HG02759 (cell line): ENCODE results near the gene ZNF410.
A peak's percentile ranks its signal among the peaks of the same experiment; 100 is the strongest.
"Not testable (repeated sequence)": the region's sequence is repeated elsewhere in the genome, so short reads cannot be mapped to it uniquely, and the experiment has no call there.

ENCODE experiments used
- ATAC-seq: cut with Tn5 transposase; IDR thresholded peaks from one replicate; pipeline ENCODE4 v1.9.1; 2021; ENCODE audit warnings: mild to moderate bottlenecking, moderate library complexity; ENCODE audit not compliant: unreplicated experiment

ZNF410 gene

DNA sequence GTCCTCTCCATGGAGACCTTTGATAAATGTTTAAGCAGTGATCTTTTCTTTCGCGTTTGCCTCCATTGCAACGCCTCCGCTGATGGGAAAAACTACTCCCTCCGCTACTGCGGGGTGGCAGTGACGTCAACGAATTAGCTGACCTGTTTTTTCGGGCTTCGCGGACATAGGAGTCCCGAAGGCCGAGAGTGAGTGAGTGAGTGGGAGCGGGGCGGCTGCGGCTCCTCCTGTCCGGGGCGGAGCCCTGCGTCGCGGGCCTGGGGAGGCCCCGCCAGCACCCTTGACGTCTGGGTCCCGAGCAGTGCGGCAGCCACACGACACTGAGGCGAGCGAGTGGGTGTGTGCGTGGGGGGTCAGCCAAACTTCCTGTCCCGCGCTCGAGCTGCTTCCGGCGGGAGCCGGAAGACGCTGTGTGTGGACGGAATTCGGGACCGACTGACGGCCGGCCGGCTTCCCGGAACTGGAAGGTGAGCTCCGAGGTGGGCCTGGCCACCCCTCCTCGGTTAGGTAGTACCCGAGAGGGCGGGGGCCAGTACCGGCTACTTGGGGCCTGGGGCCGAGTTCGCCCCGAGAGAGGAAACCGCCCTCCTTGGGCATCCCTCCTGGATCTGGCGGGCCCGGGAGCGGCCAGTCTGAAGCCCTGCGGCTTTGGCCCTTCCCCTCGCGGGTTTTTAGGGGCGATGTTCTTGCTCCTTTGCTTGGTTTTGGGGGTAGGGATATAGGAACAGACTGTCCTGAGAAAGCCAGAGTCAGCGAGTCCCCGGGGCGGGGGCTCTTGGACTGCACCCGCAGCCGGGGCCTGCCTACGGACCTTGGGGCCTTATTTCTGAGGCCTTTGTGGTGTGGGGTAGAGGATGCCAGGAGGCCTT, at the start of gene ZNF410:
ZNF410 (plus strand) TSS at position 411 of the 869 bp plus-strand sequence. CDS start 5,317 bp downstream, outside the sequence.
- ATAC-seq: peak; percentile 98

- not testable (repeated sequence) for ATAC-seq
These were observed 48.2 kb upstream of the ZNF410 start for GRCh38 chr14:73838293-73839034.

DNA sequence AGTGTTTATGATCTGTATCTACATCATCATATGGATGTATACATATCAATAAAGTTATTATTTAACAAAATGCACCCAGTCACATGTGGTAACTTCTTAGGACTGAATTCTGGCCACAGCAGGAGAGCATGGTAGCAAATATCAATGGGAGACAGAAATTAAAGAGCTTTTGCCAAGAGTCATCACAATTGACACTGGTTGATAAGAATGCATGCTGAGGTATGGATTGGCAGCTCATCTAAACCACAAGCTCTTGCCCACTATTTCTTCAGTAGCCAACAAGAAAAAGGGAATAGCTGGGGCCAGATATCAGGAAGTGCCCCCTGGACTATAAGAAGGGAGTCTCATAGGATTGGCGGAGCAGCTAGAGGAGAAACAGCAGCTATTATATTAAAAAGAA, 44.5 kb upstream of the ZNF410 start:
- no peak for ATAC-seq

DNA sequence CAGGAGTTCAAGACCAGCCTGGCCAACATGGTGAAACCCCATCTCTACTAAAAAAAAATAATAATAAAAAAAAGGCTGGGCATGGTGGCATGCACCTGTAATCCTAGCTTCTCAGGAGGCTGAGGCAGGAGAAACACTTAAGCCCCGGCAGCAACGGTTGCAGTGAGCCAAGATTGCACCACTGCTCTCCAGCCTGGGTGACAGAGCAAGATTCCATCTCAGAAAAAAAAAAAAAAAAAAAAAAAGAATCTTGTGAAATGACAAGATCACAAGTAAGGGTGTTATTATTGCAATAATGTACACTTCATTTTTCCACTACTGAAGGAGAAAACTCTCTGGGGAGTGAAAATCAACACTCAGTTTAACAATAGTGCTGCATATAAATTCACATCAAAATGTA, 43.8 kb upstream of the ZNF410 start:
- no peak for ATAC-seq

GRCh38 chr14:73843296-73843695, 43.4 kb upstream of the ZNF410 start:
- no peak for ATAC-seq

GRCh38 chr14:73846947-73847346, 39.7 kb upstream of the ZNF410 start:
- no peak for ATAC-seq

DNA sequence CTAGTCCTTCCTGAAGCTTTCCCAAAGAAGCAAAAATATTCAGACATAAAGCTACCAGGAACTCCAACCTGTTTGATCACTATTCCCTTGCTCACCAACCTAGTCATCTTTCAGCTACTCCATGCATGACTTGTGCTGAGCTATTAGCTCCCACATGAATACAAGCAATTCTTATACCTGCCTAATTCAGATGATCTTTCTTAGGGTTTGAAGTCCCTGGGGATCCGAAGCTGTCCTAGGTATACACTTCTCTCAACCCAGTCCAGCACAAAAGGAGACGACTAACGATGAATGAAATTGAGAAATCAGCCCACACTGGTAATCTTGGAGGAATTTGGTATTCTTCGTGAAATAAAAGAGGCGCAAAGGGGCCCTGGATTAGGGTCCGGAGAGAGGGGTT, 35.7 kb upstream of the ZNF410 start:
- no peak for ATAC-seq

DNA sequence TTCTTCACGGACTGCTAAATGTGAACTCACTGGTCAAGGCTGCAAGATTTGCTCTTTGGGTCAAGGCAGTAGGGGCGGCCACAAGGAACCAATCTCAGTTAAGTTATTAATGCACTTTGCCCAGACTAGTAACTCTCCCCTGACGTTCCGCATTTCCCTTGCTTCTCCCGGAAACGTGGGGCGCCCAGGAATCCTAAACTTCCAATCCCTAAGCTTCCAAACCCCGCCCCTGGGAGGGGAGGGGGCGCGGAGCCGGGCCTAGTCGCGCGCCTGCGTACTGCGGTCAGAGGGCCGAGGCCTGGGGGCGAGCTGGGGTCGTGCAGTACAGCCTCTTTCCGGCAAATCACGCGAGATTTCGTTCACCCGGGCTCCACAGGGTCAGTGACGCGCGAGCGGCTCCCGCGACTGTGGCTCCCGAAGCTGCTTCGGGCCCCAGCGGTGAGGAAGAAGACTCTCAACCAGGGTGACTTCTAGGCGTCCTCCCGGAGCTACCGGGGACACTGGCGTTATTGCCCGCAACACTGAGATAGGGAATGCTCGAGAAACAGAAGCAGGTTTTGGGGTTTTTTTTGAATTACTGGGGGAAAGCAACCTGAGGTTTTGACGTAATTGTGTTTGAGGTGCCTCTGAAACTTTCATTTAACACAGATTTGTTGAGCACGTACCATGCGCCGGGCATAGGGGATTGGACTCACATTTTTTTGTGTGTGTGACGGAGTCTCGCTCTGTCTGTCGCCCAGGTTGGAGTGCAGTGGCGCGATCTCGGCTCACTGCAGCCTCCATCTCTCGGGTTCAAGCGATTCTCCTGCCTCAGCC, 34.9 kb upstream of the ZNF410 start, which contains the start of gene PTGR2:
PTGR2 (plus strand) TSS at position 265 of the 816 bp plus-strand sequence. CDS start 7,032 bp downstream, outside the sequence.
- peak; percentile 92 for ATAC-seq

GRCh38 chr14:73859145-73859544, 27.5 kb upstream of the ZNF410 start:
- ATAC-seq: no peak

DNA sequence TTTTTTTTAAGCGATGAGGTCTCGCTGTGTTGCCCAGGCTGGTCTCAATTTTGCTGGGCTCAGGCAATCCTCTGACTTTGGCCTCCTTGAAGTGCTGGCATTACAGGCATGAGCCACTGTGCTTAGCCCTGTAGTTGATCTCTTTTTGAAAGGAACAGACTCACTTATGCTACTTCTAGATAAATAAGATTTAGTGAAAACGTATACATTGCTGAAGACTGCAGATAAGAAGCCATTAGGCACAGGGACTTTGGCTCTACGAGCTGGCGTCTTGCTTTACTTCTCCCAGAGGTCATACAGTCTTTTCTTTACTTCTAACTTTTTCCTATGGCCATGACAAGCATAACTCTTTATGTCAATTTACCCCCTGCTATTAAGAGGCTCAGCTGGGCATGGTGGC, 25.6 kb upstream of the ZNF410 start:
- ATAC-seq: no peak

DNA sequence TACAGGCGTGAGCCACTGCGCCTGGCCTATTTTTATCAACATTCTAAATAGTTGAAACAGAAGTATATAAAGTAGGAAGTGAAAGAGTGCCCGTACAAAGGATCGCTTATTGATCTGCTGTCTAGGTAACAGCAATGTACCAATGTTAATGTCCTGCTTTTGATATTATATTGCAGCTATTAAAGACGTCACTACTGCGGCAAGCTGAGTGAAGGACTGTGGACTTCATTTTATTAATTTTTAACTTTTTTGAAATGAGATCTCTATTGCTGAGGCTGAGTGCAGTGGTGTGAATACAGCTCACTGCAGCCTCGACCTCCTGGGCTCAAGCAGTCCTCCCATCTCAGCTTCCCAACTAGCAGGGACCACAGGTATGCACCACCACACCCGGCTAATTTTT, 24.2 kb upstream of the ZNF410 start:
- ATAC-seq: no peak

DNA sequence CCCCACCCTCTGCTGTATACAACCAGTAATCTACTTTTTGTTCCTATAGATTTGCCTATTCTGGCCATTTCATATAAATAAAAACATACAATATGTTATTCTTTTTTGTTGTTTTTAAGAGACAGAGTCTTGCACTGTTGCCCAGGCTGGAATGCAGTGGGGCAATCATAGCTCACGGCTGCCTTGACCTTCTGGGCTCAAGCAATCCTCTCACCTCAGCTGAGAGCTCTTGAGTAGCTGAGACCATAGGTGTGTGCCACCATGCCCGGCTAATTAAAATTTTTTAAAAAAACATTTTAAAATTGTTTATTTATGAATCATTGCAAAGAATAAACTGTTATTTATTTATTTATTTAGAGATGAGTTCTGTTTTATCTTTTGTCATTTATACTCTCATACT, 23.4 kb upstream of the ZNF410 start:
- ATAC-seq: no peak

DNA sequence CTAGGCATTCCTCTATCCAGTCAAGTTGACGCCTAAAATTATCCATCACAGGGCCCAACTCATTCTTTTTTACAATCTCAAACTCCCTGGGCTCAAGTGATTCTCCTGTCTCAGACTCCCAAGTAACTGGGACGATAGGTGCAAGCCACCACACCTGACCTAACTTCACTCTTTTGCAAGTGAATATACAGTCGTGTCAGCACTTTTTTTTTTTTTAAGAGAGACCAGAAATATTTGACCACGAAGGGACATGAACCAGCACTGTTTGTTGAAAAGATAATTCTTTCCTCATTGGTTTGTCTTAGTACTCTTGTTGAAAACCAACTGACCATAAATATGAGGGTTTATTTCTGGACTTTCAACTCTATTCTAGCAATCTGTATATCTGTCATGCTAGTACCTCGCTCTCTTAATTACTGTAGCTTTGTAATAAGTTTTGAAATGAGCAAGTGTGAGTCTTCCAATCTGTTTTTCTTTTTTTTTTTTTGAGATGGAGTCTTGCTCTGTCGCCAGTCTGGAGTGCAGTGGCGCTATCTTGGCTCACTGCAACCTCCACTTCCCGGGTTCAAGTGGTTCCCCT, 21.0 kb upstream of the ZNF410 start:
- no peak for ATAC-seq

GRCh38 chr14:73869754-73870153, 16.9 kb upstream of the ZNF410 start:
- not testable (repeated sequence) for ATAC-seq

DNA sequence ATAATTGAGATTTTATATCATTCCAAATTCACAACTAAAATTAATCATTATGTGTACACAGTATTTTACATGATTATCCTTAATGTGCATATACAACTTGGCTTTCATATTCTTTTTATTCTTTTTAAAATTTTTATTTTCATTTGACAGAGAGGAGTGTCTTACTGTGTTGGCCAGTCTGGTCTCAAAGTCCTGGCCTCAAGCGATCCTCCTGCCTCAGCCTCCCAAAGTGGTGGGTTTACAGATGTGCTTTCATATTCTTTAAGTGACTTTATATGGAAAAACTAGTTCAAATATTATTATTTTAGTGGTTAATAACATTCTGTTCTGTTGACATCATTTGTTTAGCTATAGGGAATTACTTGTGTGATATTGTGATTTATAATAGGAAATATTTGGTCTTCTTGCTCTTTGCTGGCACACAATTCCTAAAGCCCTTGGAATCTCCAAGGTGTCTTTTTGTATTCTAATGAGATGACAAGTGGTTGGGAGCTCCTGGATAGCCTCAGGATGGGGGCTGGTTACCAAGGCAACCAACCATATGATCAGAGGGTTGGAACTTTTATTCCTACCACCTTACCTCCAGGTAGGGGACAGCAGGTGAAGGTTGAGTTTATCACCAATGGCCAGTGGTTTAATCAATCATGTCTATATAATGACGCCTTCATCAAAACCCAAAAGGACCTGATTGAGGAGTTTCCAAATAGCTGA, 16.0 kb upstream of the ZNF410 start:
- no peak for ATAC-seq

- no peak for ATAC-seq
These were observed 13.0 kb upstream of the ZNF410 start for GRCh38 chr14:73873660-73874059.

DNA sequence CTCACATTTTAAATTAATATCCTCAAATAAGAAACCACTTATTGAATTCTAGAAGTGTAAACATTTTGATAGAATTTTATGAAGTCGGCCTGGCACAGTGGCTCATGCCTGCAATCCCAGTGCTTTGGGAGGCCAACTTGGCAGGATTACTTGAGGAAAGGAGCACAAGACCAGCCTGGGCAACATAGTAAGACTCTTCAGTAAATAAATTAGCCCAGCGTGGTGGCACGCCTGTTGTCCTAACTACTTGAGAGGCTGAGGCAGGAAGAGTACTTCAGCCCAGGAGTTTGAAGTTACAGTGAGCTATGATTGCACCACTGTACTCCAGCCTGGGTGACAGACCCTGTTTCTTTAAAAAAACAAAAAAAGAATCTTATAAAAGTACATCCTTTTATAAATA, 8.9 kb upstream of the ZNF410 start:
- ATAC-seq: no peak

- no peak for ATAC-seq
These were observed 8.2 kb upstream of the ZNF410 start for GRCh38 chr14:73878436-73878835.

DNA sequence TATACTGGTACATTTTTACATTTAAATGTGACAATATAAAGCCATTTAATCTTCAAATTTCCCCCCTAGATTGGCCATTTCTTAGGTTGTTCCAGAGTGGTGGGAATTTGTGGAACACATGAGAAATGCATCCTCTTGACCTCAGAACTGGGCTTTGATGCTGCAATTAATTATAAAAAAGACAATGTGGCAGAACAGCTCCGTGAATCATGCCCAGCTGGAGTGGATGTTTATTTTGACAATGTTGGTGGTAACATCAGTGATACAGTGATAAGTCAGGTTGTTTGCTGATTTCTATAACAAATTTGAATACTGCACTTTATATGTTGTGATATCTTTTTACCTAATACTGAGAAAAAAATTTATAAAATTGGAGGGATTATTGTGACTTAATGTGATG, 7.6 kb upstream of the ZNF410 start:
- no peak for ATAC-seq
